Epithelial cell of esophagus (primary cell): ENCODE measurements around the gene SOX12.
"Not testable (repeated sequence)": the region's sequence is repeated elsewhere in the genome, so short reads cannot be mapped to it uniquely, and the experiment has no call there.

Experiments used
- DNase-seq: peaks from one replicate; pipeline ENCODE4 v3.0.0; 2010; ENCODE audit warnings: low read depth
- H3K4me3 ChIP-seq: 2 replicates; pipeline ENCODE4 v1.5.1; 2011; ENCODE audit warnings: mild to moderate bottlenecking, low read length, control low read depth
- TF ChIP-seq, protein P1 (sequence below): IDR thresholded peaks from 2 replicates; pipeline ENCODE4 v1.5.1; 2011; ENCODE audit warnings: low read depth, mild to moderate bottlenecking, low read length, control low read depth, inconsistent platforms; ENCODE audit not compliant: insufficient read depth; ENCODE audit errors: missing control alignments

SOX12 gene

DNA sequence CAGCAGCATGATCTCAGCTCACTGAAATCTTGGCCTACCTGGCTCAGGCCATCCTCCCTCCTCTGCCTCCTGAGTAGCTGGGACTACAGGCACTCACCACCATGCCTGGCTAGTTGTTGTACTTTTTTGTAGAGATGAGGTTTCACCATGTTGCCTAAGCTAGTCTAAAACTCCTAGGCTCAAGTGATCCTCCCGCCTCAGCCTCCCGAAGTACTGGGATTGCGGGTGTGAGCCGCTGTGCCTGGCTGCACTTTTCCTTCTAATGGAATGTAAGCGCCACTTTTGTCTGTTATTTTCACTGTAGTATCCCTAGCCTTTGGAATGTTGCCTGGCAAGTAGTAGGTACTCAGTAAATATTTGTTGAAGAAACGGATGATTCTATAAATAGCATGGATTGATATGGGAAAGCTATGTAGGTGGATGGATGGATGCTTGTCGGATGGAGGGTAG lies 44.8 kb downstream of the SOX12 start:
- TF ChIP-seq, protein P1, sequence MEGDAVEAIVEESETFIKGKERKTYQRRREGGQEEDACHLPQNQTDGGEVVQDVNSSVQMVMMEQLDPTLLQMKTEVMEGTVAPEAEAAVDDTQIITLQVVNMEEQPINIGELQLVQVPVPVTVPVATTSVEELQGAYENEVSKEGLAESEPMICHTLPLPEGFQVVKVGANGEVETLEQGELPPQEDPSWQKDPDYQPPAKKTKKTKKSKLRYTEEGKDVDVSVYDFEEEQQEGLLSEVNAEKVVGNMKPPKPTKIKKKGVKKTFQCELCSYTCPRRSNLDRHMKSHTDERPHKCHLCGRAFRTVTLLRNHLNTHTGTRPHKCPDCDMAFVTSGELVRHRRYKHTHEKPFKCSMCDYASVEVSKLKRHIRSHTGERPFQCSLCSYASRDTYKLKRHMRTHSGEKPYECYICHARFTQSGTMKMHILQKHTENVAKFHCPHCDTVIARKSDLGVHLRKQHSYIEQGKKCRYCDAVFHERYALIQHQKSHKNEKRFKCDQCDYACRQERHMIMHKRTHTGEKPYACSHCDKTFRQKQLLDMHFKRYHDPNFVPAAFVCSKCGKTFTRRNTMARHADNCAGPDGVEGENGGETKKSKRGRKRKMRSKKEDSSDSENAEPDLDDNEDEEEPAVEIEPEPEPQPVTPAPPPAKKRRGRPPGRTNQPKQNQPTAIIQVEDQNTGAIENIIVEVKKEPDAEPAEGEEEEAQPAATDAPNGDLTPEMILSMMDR: no peak
- peak; percentile 70 for DNase-seq

DNA sequence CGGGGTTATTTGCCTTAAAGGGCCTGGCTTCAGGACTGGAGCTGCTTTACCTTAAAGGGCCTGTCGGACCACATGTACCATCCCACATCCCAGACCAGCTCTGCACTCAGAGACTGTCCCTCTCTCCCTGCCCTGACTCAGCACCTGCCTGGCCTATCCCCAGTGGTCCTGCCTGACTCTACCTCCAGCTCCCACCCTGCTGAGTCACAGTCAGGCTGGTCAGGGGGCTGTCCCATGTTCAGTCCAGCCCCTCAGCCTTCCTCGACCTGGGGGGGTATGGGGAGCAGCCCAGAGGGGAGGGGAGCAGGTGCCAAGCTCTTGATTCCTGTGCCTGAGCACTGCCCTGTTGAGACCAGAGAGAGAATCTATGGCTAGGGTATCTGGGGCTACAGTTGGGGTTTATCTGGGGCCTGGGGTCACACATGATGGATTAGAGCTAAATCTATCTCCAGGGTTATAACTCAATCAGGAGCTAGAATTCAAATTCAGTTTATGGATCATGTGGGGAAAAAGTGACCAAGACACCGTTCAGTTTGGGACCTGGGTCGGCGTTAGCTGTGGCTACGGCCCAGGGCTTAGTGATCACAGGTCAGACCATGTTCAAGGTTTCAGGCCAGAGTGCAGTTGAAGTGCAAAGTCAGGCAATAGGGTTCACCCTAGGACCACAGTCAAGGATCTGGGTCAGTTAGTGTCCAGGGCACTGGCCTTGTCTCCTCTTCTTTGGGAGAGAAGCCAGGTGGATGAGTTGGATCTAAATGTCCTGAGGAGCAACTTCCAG lies 45.8 kb downstream of the SOX12 start:
- TF ChIP-seq, protein P1: no peak
- no peak overlapping the region for H3K4me3 ChIP-seq
- no peak for DNase-seq

More for the DNA sequence above, 44.8 kb downstream of the SOX12 start:
- H3K4me3 ChIP-seq: no peak overlapping the region

DNA sequence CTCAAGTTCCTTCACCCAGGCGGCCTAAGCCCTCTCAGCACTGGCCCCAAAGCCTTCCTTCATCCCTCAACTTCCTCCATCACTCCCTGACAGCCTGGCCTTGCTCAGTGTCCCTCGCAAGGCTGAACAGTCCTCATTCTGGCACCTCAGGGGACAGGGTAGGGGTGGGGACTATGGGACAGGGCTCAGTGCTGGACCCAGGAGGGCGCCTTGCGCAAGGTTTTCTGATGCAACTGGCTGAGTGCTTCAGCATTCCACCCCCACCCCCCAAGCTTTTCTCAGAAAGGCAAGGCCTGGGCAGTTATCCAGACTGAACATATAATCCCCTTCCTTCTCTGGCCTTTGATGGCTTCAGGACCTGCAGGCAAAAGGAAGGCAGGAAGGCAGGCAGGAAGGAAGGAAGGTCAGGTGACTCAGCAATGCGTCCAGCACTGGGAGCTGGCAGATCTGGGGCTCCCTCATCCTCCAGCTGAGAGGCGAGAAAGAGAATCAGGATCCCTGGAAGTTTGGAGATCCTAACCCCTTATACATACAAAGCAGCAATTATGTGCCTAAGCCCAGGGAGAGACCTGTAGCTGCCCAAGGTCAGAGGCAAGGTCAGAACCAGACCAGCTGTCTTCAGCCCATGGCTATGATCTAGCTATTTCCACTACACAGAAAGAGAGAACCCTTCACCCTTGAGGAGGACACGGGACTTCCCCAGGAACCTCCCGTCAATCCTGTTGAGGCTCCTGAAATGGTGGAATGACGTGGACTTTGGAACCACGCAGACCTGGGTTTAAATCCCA lies 46.6 kb downstream of the SOX12 start:
- peak; percentile 80 for DNase-seq
- no peak overlapping the region for H3K4me3 ChIP-seq
- TF ChIP-seq, protein P1: no peak

DNA sequence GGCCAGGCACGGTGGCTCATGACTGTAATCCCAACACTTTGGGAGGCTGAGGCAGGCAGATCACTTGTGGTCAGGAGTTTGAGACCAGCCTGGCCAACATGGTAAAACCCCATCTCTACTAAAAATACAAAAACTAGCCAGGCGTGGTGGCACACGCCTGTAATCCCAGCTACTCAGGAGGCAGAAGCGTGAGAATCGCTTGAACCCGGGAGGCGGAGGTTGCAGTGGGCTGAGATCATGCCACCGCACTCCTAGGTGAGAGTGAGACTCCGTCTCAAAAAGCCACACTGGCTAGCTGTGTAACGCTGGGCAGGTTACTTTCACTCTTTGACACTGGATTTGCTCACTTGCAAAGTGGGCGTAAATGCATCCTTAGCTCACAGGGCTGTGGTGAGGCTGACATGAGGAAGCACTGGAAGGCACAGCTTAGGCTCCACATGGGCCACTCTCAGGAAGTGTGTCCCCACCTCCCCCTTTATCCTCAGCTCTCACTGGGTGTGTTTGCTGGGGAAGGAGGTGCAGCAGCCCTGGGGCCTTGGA lies 47.3 kb downstream of the SOX12 start:
- DNase-seq: not testable (repeated sequence)

DNA sequence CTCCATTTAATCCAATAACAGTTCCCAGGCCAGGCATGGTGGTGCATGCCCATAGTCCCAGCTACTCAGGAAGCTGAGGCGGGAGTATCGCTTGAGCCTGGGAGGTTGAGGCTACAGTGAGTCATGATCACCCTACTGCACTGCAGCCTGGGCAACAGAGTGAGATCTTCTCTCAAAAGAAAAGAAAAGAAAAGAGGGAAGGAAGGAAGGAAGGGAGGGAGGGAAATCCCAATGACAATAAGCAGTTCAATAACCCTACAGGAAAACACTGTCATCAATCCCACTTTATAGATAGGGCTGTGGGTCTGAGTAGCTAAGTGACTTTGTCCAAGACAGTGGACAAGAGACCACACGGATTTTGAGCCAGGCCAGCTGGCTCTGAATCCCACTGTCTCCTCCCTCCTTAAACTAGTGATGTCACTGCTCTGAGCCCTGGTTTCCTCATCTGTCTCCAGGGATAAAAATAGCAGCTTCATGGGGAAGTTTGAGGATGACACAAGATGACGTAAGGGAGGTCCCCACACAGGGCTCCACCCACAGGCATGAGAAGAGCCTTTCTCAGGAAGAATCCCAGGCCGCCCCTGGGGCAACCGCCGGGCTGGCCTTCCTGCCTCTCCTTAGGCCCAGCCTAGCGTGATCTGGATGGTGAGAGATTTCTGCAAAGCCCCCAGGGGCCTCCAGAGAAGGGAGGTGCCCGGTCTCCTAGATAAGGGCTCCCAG lies 48.0 kb downstream of the SOX12 start:
- peak; percentile 89 for DNase-seq
- H3K4me3 ChIP-seq: no peak overlapping the region
- TF ChIP-seq, protein P1: no peak

More for the DNA sequence above, 47.3 kb downstream of the SOX12 start:
- H3K4me3 ChIP-seq: not testable (repeated sequence)

DNA sequence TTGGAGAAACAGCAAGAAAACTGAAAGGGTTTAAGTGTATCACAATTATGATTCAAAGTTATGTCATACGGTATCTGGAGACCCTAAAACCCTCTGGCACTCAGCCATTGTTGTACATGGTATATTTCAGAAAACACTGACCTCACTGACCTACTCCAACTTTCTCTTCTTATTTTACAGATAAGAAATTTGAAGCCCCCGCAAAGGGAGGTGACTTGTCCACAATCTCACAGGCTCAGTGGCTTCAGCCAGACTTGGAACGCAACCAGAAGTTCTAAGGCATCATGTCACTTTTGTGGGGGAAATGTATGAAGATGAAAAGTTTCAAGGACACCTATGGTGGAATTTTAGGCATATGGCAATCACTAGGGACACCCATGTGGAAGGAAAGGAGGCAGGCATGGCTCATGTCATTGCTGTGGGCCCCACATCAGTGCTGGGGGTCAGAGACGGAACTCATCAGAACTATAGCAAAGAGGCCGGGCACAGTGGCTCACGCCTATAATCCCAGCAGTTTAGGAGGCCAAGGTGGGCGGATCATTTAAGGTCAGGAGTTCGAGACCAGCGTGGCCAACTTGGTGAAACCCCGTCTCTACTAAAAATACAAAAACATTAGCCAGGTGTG lies 50.0 kb downstream of the SOX12 start:
- TF ChIP-seq, protein P1: no peak
- no peak overlapping the region for H3K4me3 ChIP-seq
- DNase-seq: no peak
